ENCODE results near the gene FBL.

- TF ChIP-seq, protein P1, sequence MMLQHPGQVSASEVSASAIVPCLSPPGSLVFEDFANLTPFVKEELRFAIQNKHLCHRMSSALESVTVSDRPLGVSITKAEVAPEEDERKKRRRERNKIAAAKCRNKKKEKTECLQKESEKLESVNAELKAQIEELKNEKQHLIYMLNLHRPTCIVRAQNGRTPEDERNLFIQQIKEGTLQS (IDR thresholded peaks at IDR 0.05), result no peak
- TF ChIP-seq, protein P2, sequence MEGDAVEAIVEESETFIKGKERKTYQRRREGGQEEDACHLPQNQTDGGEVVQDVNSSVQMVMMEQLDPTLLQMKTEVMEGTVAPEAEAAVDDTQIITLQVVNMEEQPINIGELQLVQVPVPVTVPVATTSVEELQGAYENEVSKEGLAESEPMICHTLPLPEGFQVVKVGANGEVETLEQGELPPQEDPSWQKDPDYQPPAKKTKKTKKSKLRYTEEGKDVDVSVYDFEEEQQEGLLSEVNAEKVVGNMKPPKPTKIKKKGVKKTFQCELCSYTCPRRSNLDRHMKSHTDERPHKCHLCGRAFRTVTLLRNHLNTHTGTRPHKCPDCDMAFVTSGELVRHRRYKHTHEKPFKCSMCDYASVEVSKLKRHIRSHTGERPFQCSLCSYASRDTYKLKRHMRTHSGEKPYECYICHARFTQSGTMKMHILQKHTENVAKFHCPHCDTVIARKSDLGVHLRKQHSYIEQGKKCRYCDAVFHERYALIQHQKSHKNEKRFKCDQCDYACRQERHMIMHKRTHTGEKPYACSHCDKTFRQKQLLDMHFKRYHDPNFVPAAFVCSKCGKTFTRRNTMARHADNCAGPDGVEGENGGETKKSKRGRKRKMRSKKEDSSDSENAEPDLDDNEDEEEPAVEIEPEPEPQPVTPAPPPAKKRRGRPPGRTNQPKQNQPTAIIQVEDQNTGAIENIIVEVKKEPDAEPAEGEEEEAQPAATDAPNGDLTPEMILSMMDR (IDR thresholded peaks at IDR 0.05 in 2 of 3, conservative IDR thresholded peaks at IDR 0.05 in 1 of 3; ENCODE audit: borderline replicate concordance in 1 of 3, insufficient read depth in 1 of 3, low read depth in 2 of 3, low read length in 2 of 3), result no peak
- TF ChIP-seq POLR2AphosphoS5 (IDR thresholded peaks at IDR 0.05; ENCODE audit: low read depth, low read length) (no peak), ZNF274 (IDR thresholded peaks at IDR 0.05; ENCODE audit: low read depth, low read length) (no peak), JUND (IDR thresholded peaks at IDR 0.05) (no peak), POLR2A (IDR thresholded peaks at IDR 0.05; ENCODE audit: borderline replicate concordance, extremely low read depth, insufficient read depth, insufficient read length) (no peak)
Measured at GRCh38 chr19:39810424-39810823, 35.8 kb downstream of the FBL start.

Measured in HCT116 (cell line).